G401 (cell line): Measurements from ENCODE around the gene ZYX. TPM values are rescaled to one million over a fixed set of nuclear protein-coding genes. Genes with fewer than 3 reads are reported as not detected.
A peak's percentile ranks its signal among the peaks of the same experiment; 100 is the strongest.

Experiments
- DNase-seq: peaks from one replicate; pipeline ENCODE4 v3.0.0-alpha.2; 2015; ENCODE audit warnings: low spot score
- in situ Hi-C: cut with HindIII; loops from 2 replicates; pipeline ENCODE4 v1.10.0; 2016; ENCODE audit warnings: low sequenced_read_pairs, mixed read lengths
- total RNA-seq: library from RNA; depleted of rRNA; stranded (reverse); fragments of >200 nt; shearing (Covaris generic); gene quantifications from 2 replicates; pipeline ENCODE4 v1.2.3, GENCODE V29; 2014; rRNA removed

ZYX gene
- 25.0 and 33.5 TPM in 2 replicates for total RNA-seq

- in situ Hi-C loops = no loop called here
- peak; percentile 93 for DNase-seq
These were observed at the start of gene ZYX for GRCh38 chr7:143380646-143381426. Gene ZYX (plus strand): TSS chr7:143381345. CDS start chr7:143381572, 227 bp downstream.

GRCh38 chr7:143334244-143334643 is 46.9 kb upstream of the ZYX start:
- DNase-seq = no peak
- in situ Hi-C loops = no loop called here

- in situ Hi-C loops = no loop called here
- no peak for DNase-seq
These were observed 43.9 kb upstream of the ZYX start for GRCh38 chr7:143337216-143337615.

GRCh38 chr7:143341842-143342241 is 39.3 kb upstream of the ZYX start:
- no peak for DNase-seq
- in situ Hi-C loops = no loop called here

GRCh38 chr7:143343596-143343995 is 37.5 kb upstream of the ZYX start:
- in situ Hi-C loops = no loop called here
- no peak for DNase-seq

GRCh38 chr7:143345428-143345900 is 35.7 kb upstream of the ZYX start:
- peak; percentile 29 for DNase-seq

GRCh38 chr7:143346018-143346417 is 35.1 kb upstream of the ZYX start:
- in situ Hi-C loops = no loop called here
- no peak for DNase-seq

More at GRCh38 chr7:143345428-143345900, 35.7 kb upstream of the ZYX start:
- in situ Hi-C loops = no loop called here

GRCh38 chr7:143347950-143348349 is 33.2 kb upstream of the ZYX start:
- in situ Hi-C loops = no loop called here
- no peak for DNase-seq

- in situ Hi-C loops = no loop called here
- no peak for DNase-seq
These were observed 30.1 kb upstream of the ZYX start for GRCh38 chr7:143351060-143351459.

GRCh38 chr7:143351574-143351973 is 29.6 kb upstream of the ZYX start:
- in situ Hi-C loops = no loop called here
- DNase-seq = no peak

GRCh38 chr7:143352531-143353002 is 28.6 kb upstream of the ZYX start:
- in situ Hi-C loops = no loop called here
- DNase-seq = no peak

- no peak for DNase-seq
- in situ Hi-C loops = no loop called here
These were observed 26.8 kb upstream of the ZYX start for GRCh38 chr7:143354376-143354775.

GRCh38 chr7:143354965-143355364 is 26.2 kb upstream of the ZYX start:
- in situ Hi-C loops = no loop called here
- DNase-seq = no peak

GRCh38 chr7:143355450-143356385 is 25.4 kb upstream of the ZYX start:
- DNase-seq = no peak
- in situ Hi-C loops = no loop called here

GRCh38 chr7:143356414-143357050 is 24.6 kb upstream of the ZYX start:
- DNase-seq = no peak
- in situ Hi-C loops = no loop called here

- in situ Hi-C loops = no loop called here
- no peak for DNase-seq
These were observed 22.5 kb upstream of the ZYX start for GRCh38 chr7:143358626-143359025.

- DNase-seq = no peak
- in situ Hi-C loops = no loop called here
These were observed 21.3 kb upstream of the ZYX start for GRCh38 chr7:143359771-143360353.

GRCh38 chr7:143360788-143361551 is 20.2 kb upstream of the ZYX start:
- in situ Hi-C loops = no loop called here
- DNase-seq = no peak
